SIG-M5 treated with dmso at 0.1 percent for 504 hours (cell line): ENCODE data around the gene TNFRSF14.
"Not testable (repeated sequence)": the region's sequence is repeated elsewhere in the genome, so short reads cannot be mapped to it uniquely, and the experiment has no call there.

ENCODE experiments used
- DNase-seq: peaks from one replicate; lab custom pipeline; 2025; ENCODE audit not compliant: unreplicated experiment; lab: John Stamatoyannopoulos, UW

The TNFRSF14 gene

DNA sequence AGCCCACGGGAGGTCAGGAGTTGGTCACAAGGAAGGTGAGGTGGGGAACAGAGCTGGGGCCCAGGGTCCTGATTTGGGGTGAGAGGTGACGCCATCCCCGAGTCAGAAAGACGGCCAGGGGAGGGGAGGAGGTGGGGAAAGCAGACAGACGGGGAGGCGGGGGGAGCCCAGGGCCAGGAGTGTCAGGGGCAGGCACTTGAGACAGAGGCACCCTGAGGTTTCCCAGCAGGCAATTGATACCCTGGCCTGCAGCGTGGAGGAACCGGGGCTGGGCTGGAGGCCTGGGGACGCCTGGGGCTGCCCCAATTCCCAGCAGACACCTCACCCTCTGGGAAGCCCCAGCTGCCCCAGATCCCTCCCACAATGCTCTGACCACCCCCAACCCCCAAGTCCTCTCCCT, 3.1 kb upstream of the TNFRSF14 start:
- not testable (repeated sequence) for DNase-seq

DNA sequence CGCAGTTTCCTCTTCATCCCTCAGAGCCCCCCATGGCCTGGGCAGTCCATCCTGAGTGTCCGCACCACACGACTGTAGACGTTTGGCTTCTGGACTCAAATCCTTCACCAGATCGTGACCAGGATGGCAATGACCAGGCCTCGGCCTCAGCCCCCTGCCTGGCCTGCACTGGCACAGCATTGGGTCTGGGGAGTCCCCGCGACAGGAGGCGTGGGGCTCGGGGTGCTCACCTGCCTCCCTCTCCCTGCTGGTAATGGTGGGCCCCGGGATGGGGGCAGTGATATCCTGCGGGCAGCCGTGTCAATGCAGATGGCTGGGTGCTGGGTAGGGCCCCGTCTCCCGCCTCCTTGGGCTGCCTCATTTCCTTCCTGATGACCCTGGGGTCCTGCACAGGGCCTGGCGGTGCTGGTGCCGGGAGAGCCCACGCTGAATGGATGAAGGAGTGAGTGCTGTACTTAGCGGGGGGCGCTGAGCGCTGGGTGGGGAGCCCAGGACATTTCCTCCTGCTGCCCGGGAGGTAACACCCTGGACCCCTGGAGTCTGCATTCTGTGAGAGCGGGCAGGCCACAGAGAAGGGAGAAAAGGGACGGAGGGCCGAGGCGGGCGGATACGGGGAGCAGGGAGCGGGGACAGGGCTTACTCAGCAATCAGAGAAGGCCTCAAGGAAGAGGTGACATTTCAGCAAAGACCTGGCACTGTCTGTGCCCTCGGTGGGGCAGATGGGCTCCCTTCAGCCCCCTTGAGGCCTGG, 2.1 kb upstream of the TNFRSF14 start:
- no peak for DNase-seq

DNA sequence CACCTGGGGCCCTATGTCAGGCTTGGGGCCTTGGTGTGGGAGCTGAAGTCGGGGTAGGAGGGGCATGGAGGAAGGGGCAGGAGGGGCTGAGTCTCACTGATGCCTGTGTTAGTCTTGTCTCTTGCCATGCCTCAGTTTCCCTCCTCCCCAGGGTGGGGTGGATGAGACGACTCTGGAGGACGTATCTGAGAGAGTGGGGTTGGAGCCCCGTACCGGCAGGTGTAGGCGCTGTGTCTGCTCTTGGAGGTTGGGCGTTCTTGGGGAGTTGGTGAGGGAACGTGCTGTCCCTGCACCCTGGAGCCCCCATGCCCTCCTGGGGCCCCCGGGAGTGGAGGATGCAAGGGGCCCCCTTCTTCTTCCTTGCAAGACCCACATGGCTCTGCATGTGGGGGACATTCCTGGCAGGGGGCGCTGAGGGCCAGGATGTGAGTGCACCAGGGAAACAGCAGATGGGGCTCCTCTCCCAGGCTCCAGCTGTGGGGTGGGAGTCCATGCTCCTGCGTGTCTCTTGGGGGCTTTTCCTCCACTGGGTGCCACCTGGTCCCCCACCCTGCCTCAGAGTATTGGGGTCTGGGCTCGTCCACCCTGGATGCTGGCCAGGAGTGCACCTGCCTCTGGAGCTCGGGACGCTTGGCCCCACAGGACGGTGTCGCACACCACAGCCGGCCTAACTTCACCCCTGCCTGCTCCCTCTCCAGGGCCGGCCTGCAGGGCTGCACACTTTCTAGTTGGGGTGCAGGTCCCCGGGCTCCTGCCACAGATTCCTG, 1.4 kb upstream of the TNFRSF14 start:
- no peak for DNase-seq

DNA sequence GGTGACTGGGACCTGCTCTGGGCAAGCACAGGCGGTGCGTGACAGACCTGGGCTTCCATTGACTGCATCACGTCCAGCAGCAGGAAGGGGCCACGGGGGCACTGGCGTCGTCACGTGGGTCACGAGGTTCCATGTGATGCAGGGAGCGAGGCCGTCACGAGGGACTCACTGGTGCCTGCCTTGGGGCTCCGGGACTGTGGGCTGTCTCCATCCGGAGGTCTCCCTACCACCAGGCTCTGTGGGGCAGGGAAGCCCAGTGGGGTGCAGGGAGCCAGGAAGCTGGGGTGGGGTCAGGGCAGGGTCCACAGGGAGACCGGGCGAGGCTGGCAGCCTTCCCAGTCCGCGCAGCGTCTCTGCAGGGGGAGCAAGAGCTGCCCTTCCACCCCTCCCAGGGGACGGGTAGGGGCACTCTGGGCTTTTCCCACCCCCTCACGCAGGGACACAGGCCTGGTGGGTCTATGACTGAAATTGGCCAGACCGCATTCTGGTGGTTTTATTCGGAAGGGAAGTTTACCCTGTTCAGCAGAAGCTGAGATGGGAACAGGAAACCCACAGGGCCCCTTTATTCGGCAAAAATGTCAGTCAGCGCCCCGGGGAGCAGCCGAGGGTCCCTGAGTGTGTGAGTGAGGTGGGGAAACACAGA, 416 bp upstream of the TNFRSF14 start:
- peak; percentile 75 for DNase-seq

DNA sequence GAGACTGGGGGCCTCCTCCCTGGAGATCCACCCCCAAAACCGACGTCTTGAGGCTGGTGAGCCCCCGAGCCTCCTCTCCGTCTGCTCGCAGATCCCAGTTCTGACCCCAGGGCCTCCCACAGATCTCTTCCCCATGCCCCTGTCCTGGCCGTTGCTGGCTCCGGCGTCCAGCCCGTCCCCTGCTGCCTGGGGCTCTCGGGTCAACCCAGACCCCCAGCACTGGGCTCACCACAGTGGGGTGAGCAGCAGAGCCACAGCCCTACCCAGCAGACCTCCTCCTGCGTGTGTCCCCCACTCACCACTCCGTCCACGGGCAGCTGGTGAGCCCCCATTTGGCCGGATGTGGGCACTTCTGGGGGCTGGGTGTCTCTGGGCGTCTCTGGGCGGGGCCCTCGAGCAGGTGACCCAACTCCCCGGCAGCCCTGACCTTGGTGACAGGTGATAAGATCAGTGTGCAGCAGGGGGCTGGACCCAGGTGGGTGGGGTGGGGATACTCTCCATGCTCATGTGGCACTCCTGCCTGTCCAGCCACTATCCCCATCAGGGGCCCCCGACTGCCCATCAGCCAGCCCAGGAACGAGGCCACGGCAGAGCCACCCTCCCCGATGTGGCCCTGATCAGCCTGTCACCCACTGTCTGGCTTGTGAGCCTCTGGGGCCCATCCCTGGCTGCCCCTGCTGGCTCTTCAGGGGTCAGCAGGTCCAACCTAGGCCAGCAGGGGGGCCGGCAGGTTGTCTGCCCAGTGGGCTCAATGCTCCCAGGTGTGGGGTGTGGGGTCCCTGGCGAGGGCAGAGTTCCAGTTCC, 709 bp downstream of the TNFRSF14 start:
- no peak for DNase-seq

DNA sequence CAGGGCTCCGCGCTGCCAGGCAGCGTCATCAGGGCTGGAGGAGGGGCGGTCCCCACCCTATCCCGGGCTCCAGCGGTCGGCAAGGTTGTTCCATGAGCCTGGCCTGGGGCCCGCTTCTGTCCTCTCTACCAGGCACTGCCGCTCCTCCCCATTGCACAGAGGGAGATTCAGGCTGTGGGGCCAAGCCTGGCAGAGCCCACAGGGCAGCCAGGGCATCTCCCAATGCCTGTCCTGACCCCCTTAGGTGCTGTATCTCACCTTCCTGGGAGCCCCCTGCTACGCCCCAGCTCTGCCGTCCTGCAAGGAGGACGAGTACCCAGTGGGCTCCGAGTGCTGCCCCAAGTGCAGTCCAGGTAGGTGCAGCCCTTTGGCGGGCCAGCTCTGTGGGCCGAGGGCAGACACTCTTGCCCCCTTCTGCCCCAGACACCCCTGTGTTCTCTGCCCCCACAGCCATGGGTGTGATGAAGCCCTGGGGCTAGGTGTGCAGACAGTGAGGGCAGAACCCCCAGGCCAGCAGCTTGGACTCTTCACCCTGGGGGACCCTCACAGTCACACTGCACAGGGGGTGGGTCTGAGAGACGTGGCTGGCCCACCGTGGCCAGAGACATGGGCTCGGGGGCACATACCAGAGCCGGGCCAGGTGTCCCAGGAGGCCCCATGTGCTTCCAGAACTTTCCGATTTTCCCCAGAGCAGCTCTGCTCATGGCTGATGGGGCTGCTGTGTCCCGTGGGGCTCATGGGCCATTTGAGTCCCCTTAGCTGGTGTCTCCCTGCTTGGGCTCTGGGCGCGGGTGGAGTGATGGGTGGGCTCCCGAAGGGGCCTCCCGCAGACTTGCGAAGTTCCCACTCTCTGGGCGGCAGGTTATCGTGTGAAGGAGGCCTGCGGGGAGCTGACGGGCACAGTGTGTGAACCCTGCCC, 1.6 kb downstream of the TNFRSF14 start:
- DNase-seq = no peak

DNA sequence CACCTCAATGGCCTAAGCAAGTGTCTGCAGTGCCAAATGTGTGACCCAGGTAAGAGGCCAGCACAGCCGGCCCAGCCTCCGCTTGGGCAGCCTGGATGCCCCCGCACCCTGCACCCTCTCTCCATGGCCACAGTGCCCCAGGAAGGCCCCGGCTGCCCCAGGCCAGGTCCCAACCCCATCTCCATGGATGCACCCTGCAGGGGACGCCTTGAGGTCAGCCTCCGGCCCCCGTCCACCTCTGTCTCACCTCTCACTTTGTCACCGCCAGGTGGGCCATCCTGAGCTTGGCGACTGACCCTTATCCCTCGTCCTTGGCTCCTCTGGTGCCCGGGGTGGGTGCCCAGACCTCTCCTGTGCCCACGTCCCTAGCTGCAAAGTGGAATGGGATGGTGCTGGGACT, 2.2 kb downstream of the TNFRSF14 start:
- DNase-seq = no peak

DNA sequence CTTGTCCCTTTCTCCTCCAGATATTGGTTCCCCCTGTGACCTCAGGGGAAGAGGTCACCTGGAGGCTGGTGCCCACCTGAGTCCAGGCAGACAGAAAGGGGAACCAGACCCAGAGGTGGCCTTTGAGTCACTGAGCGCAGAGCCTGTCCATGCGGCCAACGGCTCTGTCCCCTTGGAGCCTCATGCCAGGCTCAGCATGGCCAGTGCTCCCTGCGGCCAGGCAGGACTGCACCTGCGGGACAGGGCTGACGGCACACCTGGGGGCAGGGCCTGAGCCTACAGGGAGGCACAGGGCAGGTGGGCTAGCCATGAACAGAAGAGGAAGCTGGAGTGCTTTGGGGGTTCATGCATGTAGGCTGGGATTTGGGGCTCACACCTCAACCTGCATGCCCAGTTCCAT, 2.7 kb downstream of the TNFRSF14 start:
- DNase-seq = no peak

DNA sequence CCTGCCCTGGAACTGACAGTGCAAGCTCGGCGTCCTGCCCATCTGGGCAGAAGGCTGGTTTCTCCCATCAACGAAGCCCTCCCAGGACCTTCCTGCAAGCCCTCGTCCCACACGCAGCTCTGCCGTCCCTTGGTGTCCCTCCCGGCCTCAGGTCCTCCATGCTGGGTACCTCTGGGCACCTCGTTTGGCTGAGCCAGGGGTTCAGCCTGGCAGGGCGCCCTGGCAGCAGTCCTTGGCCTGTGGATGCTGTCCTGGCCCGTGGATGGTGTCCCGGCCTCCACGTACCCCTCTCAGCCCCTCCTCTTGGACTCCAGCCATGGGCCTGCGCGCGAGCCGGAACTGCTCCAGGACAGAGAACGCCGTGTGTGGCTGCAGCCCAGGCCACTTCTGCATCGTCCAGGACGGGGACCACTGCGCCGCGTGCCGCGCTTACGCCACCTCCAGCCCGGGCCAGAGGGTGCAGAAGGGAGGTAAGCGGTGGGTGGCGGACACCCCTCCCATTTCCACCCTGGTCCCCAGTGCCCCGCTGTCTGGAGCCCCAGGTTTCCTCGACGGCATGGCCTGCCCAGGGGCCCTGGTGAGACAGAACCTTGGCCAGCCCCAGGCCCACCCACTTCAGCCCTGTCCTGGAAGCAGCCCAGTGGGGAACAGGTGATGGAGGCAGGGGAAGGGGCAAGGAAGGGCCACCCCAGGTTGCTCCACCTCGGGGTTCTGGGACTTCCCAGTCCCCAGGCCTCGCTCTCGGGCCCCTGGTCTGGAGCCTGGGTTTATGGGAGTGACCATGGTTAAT, 3.5 kb downstream of the TNFRSF14 start:
- DNase-seq = no peak

DNA sequence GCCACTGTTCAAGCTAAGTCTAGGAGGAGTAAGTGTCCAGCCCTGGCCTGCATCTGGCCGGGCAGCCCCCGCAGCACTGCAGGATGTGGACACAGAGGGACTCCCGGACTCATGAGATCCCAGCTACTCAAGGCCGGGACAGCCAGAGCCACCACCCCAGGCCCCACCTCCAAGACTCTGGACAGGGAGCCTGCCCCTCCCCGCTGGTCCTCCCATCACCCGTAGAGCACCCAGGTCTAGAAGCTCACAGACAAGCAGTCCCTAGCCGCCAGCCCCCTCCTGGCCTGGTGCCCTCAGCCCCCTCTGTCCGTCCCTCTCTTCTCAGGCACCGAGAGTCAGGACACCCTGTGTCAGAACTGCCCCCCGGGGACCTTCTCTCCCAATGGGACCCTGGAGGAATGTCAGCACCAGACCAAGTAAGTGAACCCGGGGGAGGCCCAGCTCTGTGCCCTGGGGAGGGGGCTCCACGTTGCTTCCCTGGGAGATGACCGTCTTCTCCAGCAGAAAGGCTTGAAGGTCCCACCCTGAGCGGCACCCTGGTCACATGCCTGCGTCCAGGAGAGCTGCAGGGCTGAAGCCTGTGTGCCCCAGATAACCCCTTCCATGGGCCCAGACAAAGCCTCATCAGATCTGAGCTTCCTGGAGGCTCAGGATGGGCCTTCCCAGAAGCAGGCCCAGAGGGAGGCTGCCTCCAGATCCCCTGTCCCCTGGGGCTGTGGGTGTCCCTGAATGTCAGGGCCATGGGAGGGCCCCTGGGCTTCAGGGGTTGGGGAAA, 4.3 kb downstream of the TNFRSF14 start:
- DNase-seq = no peak

DNA sequence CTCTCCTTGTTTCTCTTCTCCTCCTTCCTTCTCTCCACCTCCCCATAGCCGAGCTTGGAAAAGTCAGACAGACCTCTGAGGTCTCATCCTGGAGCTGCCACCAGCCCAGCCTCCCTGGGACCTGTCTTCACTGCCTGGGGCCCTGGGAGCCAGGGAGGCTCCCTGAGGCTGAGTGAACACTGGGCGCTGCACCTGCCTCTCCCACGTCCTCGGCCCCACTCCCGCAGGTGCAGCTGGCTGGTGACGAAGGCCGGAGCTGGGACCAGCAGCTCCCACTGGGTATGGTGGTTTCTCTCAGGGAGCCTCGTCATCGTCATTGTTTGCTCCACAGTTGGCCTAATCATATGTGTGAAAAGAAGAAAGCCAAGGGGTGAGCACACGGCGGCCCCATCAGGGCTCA, 5.3 kb downstream of the TNFRSF14 start:
- no peak for DNase-seq

DNA sequence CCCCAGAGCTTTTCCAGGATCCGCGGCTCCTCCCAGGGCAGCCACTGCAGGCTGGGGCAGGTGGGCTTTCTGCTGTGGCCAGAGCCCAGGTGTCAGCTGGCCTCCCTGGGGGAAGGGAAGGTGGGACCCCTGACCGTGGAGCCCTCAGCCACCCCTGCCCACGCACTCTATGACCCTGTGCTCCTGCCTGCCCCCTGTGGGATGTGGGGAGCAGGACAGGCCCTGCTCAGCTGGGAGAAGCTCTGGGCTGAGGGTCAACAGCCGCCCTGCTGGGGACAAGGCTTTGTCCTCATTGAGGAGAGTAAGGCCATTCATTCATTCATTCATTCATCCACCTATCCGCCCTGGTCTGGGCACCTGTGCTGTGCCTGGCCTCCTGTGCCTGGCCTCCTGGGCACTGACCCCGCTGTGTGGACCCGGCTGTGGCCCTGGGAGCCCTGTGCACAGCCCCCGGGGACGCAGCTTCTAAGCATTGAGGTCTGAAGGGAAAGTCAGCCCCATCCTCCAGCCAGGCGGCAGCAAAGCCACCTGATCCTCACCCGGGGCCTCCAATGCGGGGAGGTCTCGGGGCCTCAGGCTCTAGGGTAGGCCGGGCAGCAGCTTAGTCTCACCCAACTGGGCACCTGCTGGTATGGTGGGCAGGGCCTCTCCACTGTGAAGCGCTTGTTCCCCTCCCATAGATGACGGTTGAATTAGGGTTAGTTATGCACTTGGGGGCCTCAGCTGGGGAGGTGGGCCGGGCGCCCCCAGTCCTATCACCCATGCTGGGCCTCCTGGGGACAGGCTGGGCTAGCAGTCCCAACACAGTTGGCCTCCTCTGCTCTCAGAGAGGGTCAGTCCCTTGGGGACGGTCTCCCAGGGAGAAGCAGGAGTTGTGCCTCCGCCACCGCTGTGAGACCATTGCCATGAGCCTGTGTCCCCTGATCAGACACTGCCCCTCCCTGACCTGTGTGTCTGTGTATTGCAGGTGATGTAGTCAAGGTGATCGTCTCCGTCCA, 6.0 kb downstream of the TNFRSF14 start:
- no peak for DNase-seq

DNA sequence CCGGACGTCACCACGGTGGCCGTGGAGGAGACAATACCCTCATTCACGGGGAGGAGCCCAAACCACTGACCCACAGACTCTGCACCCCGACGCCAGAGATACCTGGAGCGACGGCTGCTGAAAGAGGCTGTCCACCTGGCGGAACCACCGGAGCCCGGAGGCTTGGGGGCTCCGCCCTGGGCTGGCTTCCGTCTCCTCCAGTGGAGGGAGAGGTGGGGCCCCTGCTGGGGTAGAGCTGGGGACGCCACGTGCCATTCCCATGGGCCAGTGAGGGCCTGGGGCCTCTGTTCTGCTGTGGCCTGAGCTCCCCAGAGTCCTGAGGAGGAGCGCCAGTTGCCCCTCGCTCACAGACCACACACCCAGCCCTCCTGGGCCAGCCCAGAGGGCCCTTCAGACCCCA, 7.0 kb downstream of the TNFRSF14 start:
- DNase-seq = no peak

DNA sequence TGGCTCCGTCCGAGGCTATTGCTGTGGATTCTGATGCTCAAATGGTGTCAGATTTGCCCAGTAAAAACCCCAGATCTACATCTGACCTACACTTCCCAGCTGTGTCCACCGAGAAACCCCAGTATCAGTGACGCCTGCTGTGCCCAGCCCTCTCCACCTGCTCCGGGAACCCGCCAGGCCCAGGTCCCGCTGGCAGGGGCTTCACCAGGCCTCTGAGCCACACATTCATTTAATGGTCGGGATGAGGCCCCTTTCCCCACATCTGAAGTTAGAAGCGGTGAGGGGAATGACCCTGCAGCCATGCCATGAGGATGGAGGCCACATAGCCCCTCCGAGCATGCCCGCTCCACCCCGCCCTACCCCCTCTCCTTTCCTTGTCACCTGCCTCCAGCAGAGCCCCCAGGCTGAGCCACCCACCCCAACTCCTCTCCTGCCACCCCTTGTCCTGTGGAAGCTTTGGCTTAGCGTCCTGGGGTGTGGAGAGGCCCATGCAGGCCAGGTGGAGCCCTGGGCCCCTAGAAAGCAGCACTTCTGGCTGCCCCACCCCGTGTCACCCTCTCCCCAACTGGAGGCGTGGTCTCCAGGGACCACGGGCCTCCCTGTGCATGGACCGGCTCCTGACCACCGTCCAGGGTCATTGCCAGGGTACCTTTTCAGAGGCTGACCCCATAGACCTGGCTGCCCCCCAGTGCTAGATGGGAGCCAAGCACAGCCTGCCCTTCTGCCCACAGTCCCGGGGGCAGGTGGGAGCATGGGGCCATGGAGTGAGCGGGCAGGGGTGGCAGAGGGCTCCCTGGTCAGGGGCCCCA, 8.0 kb downstream of the TNFRSF14 start:
- DNase-seq = no peak

DNA sequence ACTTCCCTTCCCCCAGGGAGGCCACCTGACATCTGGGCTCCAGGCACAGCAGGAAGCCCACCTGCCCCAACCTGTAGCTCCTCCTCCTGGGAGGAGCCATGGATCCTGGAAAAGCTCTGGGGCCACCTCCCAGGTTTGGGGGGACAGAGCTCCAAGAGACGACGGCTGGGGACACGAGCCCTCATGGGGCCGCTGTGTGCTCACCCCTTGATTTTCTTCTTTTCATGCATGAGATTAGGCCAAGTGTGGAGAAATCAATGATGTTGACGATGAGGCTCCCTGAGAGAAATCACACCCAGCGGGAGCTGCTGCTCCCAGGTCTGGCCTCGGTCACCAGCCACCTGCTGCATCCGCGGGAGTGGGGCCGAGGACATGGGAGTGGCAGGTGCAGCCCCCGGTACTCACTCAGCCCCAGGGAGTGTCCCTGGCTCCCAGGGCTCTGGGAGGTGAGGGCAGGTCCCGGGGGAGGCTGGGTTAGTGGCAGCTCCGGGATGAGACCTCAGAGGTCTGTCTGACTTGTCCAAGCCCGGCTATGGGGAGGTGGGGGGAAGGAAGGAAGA, 8.7 kb downstream of the TNFRSF14 start:
- no peak for DNase-seq
